HG02642 (cell line): ENCODE measurements around the gene LRRTM2.
"Not testable (repeated sequence)": the region's sequence is repeated elsewhere in the genome, so short reads cannot be mapped to it uniquely, and the experiment has no call there.

Experiments used
- ATAC-seq: cut with Tn5 transposase; IDR thresholded peaks from one replicate; pipeline ENCODE4 v1.9.1; 2021; ENCODE audit warnings: mild to moderate bottlenecking; ENCODE audit not compliant: unreplicated experiment, poor library complexity

Gene LRRTM2

GRCh38 chr5:138874771-138875551, at the start of gene LRRTM2:
Gene LRRTM2, minus strand, starts transcription at chr5:138875335. Its CDS starts 424 bp downstream, at chr5:138874911.
- no peak for ATAC-seq

GRCh38 chr5:138922494-138922893, 47.4 kb upstream of the LRRTM2 start:
- no peak for ATAC-seq

- ATAC-seq: not testable (repeated sequence)
Observed at GRCh38 chr5:138921362-138921761, 46.2 kb upstream of the LRRTM2 start.

GRCh38 chr5:138920181-138920580, 45.0 kb upstream of the LRRTM2 start:
- no peak for ATAC-seq

- no peak for ATAC-seq
Observed at GRCh38 chr5:138918686-138919085, 43.6 kb upstream of the LRRTM2 start.

- no peak for ATAC-seq
Observed at GRCh38 chr5:138914338-138914737, 39.2 kb upstream of the LRRTM2 start.

- no peak for ATAC-seq
Observed at GRCh38 chr5:138913773-138914172, 38.6 kb upstream of the LRRTM2 start.

- ATAC-seq: no peak
Observed at GRCh38 chr5:138912093-138912492, 37.0 kb upstream of the LRRTM2 start.

- no peak for ATAC-seq
Observed at GRCh38 chr5:138911441-138911840, 36.3 kb upstream of the LRRTM2 start.

- no peak for ATAC-seq
Observed at GRCh38 chr5:138910546-138911185, 35.5 kb upstream of the LRRTM2 start.

- ATAC-seq: no peak
Observed at GRCh38 chr5:138909734-138910133, 34.6 kb upstream of the LRRTM2 start.

- no peak for ATAC-seq
Observed at GRCh38 chr5:138905541-138905940, 30.4 kb upstream of the LRRTM2 start.

- ATAC-seq: no peak
Observed at GRCh38 chr5:138903130-138903775, 28.1 kb upstream of the LRRTM2 start.

- ATAC-seq: no peak
Observed at GRCh38 chr5:138901716-138902115, 26.6 kb upstream of the LRRTM2 start.

- ATAC-seq: no peak
Observed at GRCh38 chr5:138900281-138900965, 25.3 kb upstream of the LRRTM2 start.

- no peak for ATAC-seq
Observed at GRCh38 chr5:138898742-138899141, 23.6 kb upstream of the LRRTM2 start.

- ATAC-seq: no peak
Observed at GRCh38 chr5:138898299-138898698, 23.2 kb upstream of the LRRTM2 start.

- ATAC-seq: no peak
Observed at GRCh38 chr5:138895918-138896317, 20.8 kb upstream of the LRRTM2 start.

GRCh38 chr5:138890644-138891043, 15.5 kb upstream of the LRRTM2 start:
- ATAC-seq: no peak

GRCh38 chr5:138889994-138890393, 14.9 kb upstream of the LRRTM2 start:
- ATAC-seq: no peak

- ATAC-seq: no peak
Observed at GRCh38 chr5:138884554-138884953, 9.4 kb upstream of the LRRTM2 start.
